ENCODE data around the gene TMEM121.

TMEM121 gene

GRCh38 chr14:105499256-105500035 lies 26.9 kb upstream of the TMEM121 start:
- Histone ChIP-seq H3K27me3 (ENCODE audit: low read depth, low read length) (no peaks in the 10 kb centered on the region), H3K4me3 (ENCODE audit: low read length) (no peak overlapping the region), H3K79me2 (ENCODE audit: low read length) (no peaks in the 10 kb centered on the region), H3K9me3 (ENCODE audit: insufficient read depth, low read length) (no peaks in the 10 kb centered on the region), H3K9ac (ENCODE audit: low read length) (no peak overlapping the region), H2AFZ (ENCODE audit: low read depth, low read length) (no peak overlapping the region), H3K36me3 (replicated peaks; ENCODE audit: low read depth, low read length) (peaks cover 2% of the 10 kb centered on the region), H3K4me1 (ENCODE audit: low read length) (no peaks in the 10 kb centered on the region), H4K20me1 (ENCODE audit: insufficient read depth, low read length) (no peaks in the 10 kb centered on the region), H3K27ac (ENCODE audit: low read length) (no peak overlapping the region), H3K4me2 (ENCODE audit: low read length) (no peak overlapping the region)
- no peak for TF ChIP-seq EZH2phosphoT487 (IDR thresholded peaks at IDR 0.05; ENCODE audit: low read depth)
- TF ChIP-seq CTCF (IDR thresholded peaks at IDR 0.05; ENCODE audit: low read depth, low read length), result no peak

DNA sequence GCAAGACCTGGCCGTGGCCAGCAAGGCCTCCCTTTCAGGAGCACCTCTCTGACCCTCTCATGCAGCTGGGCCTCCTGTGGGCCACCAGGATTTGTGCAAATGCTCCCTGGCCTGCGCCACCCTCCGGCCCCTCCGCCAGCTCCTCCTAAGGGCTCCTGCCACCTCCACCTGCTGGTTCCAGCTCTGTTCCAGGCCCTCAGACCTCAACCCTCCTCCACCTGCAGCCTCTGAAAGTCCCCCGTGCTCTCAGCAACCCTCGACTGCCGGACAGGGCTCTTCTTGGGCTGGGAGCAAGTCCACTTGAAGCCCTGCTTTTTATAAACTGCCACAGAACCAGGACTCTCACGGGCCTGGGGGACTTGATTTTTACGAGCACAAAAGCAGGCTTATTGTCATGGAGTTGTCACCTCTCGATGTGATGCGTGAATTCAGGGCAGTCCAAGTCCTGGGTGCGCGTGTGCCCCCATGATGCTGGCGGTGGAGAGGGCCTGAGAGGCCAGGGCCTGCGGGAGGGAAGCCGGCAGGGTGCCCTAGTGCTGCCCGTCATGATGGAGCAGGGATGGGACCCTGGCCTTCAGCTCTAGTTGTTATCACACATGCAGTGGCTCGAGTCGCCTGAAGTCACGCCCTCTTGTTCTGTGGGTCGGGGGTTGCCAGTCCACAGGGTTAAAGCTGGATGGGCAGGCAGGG lies 26.2 kb upstream of the TMEM121 start:
- H3K4me3 ChIP-seq (ENCODE audit: low read length), result no peak overlapping the region
- no peaks in the 10 kb centered on the region for H3K4me1 ChIP-seq (ENCODE audit: low read length)
- H2AFZ ChIP-seq (ENCODE audit: low read depth, low read length), result no peak overlapping the region
- H3K9me3 ChIP-seq (ENCODE audit: insufficient read depth, low read length), result no peaks in the 10 kb centered on the region
- peaks cover 2% of the 10 kb centered on the region for H3K36me3 ChIP-seq (replicated peaks; ENCODE audit: low read depth, low read length)
- H3K9ac ChIP-seq (ENCODE audit: low read length), result no peak overlapping the region
- no peak overlapping the region for H3K27ac ChIP-seq (ENCODE audit: low read length)
- H4K20me1 ChIP-seq (ENCODE audit: insufficient read depth, low read length), result no peaks in the 10 kb centered on the region
- TF ChIP-seq CTCF (IDR thresholded peaks at IDR 0.05; ENCODE audit: low read depth, low read length) (no peak), EZH2phosphoT487 (IDR thresholded peaks at IDR 0.05; ENCODE audit: low read depth) (no peak)
- H3K27me3 ChIP-seq (ENCODE audit: low read depth, low read length), result no peaks in the 10 kb centered on the region
- H3K79me2 ChIP-seq (ENCODE audit: low read length), result no peaks in the 10 kb centered on the region
- no peak overlapping the region for H3K4me2 ChIP-seq (ENCODE audit: low read length)

DNA sequence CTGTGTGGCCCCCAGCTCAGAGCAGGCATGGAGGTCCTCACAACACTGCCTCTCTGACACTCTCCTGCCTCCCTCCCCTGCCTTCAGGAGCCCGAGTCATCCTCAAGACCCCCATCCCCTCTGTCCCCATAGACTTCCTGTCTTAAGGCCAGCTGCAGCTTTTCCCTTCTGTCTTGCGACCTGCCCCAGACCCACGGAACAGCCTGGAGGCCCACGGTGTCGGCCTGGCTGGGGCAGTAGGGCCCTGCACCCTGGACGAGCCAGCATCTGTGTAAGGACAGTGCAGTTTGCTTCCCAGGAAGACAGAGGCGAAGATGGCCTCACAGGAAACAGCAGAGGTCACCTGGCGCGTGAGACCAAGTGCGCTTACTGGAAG lies 25.7 kb upstream of the TMEM121 start:
- Histone ChIP-seq H3K27me3 (ENCODE audit: low read depth, low read length) (no peaks in the 10 kb centered on the region), H2AFZ (ENCODE audit: low read depth, low read length) (no peak overlapping the region), H3K9me3 (ENCODE audit: insufficient read depth, low read length) (no peaks in the 10 kb centered on the region), H3K79me2 (ENCODE audit: low read length) (no peaks in the 10 kb centered on the region), H3K9ac (ENCODE audit: low read length) (no peak overlapping the region), H3K27ac (ENCODE audit: low read length) (no peak overlapping the region), H3K4me1 (ENCODE audit: low read length) (no peaks in the 10 kb centered on the region), H3K4me2 (ENCODE audit: low read length) (no peak overlapping the region), H3K4me3 (ENCODE audit: low read length) (no peak overlapping the region), H4K20me1 (ENCODE audit: insufficient read depth, low read length) (no peaks in the 10 kb centered on the region), H3K36me3 (replicated peaks; ENCODE audit: low read depth, low read length) (no peaks in the 10 kb centered on the region)
- no peak for TF ChIP-seq EZH2phosphoT487 (IDR thresholded peaks at IDR 0.05; ENCODE audit: low read depth)
- no peak for TF ChIP-seq CTCF (IDR thresholded peaks at IDR 0.05; ENCODE audit: low read depth, low read length)

GRCh38 chr14:105501504-105502291 lies 24.7 kb upstream of the TMEM121 start:
- Histone ChIP-seq H4K20me1 (ENCODE audit: insufficient read depth, low read length) (no peaks in the 10 kb centered on the region), H3K4me3 (ENCODE audit: low read length) (no peak overlapping the region), H3K36me3 (replicated peaks; ENCODE audit: low read depth, low read length) (no peaks in the 10 kb centered on the region), H3K9ac (ENCODE audit: low read length) (no peak overlapping the region), H2AFZ (ENCODE audit: low read depth, low read length) (no peak overlapping the region), H3K27ac (ENCODE audit: low read length) (no peak overlapping the region), H3K4me1 (ENCODE audit: low read length) (no peaks in the 10 kb centered on the region), H3K79me2 (ENCODE audit: low read length) (no peaks in the 10 kb centered on the region), H3K4me2 (ENCODE audit: low read length) (no peak overlapping the region), H3K27me3 (ENCODE audit: low read depth, low read length) (no peaks in the 10 kb centered on the region), H3K9me3 (ENCODE audit: insufficient read depth, low read length) (no peaks in the 10 kb centered on the region)
- no peak for TF ChIP-seq CTCF (IDR thresholded peaks at IDR 0.05; ENCODE audit: low read depth, low read length)
- no peak for TF ChIP-seq EZH2phosphoT487 (IDR thresholded peaks at IDR 0.05; ENCODE audit: low read depth)

Measured in OCI-LY3 (cell line).